ENCODE data around the gene RBM47.
"Not testable (repeated sequence)": the region's sequence is repeated elsewhere in the genome, so short reads cannot be mapped to it uniquely, and the experiment has no call there.

Gene RBM47

DNA sequence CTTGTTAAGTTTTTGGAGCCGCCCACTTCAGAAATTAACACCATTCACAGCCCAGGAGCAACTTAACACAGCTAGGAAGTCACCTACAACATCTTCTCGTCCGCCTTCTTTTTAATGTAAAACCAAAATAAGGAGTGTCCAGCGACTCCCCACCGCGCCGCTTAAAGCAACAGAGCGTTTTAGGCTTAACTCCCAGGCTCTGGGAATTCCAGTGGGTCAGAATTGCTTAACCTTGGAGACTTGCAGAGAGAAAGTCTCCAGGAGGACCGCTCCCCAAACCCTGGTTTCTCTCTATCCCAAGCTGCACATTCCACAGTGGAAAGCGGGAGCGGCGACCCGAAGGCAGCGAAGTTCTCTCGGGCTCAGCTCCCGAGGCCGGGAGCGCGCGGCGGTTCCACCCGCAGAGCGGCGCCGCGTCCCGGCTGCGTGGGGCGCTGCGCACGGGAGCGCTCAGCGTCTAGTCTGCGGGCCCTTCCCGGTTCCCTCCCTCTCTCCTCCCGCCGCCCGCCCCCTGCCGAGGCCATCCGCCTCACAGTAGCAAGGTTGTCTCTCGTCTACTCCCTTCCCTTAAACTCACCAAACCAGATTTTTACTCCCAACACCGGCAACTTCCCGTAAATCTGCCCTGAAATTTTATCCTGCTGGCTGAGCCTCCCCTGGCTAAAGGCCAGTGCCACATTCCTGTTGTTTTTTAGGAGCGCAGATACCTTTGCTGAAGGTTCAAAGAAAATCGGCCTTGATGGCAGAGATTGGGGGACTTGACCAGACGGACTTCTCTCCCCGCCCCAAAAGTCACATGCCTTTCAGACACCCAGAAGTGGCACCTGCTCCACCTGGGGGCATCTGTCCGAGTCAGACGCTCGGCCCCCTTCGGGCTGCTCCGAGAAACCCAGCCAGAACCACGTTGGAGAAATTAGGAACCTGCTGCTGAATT lies at the start of gene RBM47:
TSS of gene RBM47 (minus strand) at position 464 of the 934 bp plus-strand sequence. CDS start 190,971 bp downstream, outside the sequence.
- peak; percentile 27 for DNase-seq

DNA sequence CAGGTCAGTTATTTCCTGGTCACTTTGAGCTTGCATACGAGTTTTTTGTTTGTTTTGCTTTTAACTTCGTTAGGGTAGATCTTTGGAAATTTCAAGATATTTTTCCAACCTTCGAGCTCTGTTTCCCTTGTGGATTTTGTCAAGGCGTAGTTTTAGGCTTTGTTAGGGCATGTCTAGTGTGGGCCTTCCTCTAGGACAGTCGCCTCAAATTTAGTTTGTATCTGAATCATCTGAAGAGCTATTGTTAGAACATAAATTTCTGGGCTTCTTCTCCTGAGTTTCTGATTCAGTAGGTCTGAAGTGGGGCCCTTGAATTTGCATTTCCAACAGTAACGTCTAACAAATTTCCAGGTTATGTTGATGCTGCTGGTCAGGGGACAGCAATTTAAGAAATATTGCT lies 48.8 kb upstream of the RBM47 start:
- no peak for DNase-seq

DNA sequence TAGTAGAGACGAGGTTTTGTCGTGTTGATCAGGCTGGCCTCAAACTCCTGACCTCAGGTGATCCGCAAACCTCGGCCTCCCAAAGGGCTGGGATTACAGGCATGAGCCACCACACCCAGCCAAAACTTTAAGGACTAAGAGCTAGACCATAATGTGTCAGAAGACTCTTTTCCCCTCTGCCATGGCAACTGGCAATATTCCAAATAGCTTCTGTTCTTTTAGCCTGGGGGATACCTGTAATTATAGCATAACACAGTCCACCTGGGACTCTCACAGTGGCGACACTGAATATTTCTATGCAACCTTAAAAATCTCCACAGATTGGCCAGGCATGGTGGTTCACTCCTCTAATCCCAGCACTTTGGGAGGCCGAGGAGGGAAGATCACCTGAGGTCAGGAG lies 45.5 kb upstream of the RBM47 start:
- DNase-seq: no peak

DNA sequence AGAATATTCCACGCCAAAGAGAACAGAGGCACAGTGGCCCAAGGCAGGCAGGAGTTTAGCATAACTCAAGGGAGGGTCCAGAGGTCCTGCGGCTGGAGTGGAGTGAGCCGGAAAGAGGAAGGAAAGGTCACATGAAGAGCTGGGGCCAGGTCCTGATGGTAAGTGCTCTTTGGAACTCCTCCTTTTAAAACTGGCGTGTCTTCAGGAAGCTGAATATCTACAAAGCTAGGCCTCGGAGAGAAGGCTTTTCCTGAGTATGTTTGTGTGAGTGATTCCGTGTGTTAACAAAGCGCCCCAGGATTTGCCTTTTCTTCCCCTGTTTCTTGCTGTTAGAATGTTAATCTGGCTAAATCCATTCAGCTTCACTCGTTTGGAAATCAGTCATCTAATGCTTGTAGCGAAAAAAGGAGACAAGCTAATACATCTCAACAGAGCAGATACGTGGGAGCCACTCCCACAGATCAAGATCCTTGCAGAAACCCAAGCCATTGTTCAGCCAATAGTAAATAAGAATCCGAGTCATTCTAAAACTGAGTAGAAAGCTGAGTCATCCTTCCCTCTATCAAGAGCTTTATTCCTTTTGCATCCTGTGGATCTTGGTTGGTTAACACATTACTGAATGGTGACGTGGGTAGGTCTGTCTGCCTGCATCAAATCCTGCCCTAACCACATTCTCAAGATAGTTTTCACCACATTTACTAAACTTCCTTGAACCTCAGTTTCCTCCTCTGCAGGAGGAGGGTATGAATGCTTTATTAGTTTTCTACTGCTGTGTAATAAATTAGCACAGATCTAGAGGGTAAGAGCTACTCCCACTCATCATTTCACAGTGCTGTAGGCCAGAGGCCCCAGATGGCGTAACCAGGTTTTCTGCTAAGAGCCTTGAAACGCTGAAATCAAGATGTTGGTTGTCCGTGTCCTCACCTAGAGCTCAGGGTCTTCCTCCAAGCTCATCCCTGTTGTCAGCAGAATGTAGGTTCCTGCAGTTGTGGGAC lies 43.2 kb upstream of the RBM47 start:
- peak; percentile 96 for DNase-seq

DNA sequence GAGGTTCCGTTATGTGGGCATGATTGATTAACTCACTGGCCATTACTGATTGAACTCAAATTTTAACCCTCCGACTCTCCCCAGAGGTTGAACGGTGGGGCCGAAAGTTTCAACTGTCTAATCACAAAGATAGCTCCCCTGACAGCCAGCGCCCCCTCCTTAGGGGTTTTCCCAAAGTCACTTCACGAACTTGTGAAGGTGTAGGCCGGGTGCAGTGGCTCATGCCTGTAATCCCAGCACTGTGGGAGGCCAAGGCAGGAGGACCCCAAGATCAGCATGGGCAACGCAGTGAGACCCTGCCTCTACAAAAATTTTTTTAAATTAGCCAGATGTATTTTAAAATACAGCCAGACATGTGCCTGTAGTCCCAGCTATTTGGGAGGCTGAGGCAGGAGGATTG lies 39.8 kb upstream of the RBM47 start:
- DNase-seq: no peak

DNA sequence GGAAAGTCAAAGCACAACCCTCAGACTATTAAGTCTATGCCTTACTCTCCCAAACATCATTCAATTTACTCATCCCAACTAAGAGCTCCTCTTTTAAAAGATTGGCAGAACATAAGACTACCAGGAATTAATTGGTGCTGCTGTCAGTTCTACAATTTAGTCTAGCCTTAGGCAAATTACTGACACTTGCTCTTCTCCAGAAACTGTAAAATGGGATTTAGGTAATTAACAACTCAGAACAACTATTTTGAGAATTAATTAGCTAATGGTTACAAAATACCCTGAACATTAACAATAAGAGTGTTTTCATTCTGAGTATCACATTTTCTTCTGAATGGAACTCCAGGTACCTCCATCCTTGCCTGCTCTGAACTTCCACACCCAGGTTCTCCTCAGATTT lies 36.2 kb upstream of the RBM47 start:
- no peak for DNase-seq

DNA sequence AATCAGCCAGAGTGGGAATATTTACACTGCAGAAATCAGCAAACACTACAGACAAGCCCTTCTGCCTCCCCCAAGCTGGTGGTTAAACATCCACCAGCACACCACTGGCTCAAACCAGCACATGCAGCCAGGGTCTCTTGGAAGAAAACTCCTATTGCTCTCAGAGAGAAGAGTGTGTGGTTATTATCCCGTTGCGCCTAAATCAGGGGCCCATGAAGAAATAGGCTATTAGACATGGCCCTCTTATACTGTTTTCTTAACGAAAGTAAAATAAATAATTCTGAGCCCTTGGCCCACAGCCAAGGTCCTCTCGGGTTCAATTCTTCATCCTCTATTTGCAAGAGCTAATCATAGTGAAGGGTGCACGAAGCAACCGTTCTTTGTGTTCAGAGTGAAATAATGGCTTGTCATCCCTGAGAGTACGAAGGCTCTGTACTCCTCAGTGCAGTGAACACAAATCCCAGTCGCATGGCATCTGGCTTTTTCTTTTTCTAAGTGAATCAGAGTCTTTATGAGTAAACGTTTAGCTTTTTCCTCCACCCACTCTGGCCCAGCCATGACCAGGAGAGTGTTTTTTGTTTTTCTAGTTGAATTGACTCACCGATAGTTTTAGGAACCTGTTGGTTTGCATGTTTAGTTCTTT lies 33.4 kb upstream of the RBM47 start:
- DNase-seq: peak; percentile 69

DNA sequence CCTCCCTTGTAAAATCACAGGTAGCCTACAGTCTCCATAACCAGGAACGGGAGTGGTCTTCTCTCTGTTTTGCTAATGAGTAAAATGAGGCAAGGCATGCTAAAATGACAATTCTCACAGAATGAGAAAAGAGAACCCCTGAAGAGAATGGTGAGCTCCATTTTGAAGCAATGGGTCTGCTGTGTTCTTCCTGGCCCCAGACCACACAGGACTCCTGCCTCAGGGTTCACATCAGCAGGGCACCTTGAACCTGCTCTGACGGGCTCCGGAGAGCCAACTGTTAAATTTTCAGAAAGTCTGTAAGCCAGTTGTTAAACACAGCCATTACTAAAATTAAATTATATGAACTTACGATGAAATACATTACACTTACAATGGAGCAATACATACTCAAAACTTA lies 32.1 kb upstream of the RBM47 start:
- no peak for DNase-seq

DNA sequence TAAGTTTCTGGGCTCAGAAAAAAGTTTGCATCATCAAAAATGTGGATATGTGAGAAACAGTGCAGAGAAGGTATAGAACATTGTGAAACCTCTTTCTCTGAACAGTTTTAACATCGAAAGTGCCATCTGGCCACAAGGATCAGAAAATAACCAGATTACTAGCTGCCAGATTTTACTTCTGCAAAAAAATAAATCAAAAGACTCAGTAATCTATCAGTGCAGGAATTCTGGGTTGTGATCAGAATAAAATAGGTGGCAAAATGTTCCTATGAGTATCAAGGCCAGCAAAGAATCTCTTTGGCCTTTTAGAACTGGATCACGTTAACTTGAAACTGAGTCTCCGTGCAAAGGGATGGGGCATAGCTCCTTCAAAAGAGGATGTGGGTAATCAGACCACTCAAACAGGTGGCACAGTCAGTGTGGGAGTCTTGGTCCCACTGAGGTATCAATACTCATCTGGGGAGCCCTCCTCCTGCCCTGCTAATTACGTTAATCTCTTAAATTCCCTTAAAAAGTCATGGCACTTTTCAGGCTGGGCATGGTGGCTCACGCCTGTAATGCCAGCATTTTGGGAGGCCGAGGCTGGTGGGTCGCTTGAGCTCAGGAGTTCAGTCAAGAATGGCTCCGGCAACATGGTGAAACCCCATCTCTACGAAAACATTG lies 26.7 kb upstream of the RBM47 start:
- DNase-seq: peak; percentile 73

DNA sequence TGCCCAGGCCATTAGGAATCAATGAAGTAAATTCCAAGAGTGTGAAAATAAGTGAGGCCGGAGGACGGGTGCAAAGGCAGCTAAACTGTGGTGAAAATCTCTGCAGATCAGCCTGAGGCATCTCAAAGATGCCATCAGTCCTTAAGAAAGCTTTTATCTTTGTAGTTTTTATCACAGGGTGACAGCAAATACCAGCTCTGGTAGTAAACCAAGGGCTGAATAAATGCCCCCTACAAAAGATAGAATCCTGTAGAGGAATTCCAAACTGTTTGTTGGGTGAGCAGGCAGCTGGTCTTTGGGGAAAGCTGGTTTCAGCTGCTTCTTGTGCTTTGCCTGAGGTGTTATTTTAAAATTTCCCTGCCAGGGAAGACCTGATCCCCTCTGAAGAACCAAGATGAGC lies 21.6 kb upstream of the RBM47 start:
- DNase-seq: no peak

DNA sequence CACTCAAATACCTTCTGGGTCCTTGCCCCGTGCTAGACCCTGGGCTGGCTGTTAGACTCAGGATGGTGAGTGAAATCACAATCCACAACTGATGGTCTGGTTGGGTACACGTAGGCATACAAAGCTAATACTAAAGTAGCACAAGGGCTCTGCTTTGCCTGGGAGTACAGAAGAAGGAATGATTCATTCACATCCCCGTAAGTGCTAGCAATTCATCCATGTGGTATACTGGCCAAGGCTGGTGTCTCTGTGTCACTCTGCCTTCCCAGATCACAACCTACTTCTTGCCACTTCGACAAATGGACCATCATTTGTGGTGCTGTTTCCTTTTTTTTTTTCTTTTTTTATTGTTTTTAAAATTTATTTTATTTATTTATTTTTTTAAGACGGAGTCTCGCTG lies 19.7 kb upstream of the RBM47 start:
- DNase-seq: no peak

DNA sequence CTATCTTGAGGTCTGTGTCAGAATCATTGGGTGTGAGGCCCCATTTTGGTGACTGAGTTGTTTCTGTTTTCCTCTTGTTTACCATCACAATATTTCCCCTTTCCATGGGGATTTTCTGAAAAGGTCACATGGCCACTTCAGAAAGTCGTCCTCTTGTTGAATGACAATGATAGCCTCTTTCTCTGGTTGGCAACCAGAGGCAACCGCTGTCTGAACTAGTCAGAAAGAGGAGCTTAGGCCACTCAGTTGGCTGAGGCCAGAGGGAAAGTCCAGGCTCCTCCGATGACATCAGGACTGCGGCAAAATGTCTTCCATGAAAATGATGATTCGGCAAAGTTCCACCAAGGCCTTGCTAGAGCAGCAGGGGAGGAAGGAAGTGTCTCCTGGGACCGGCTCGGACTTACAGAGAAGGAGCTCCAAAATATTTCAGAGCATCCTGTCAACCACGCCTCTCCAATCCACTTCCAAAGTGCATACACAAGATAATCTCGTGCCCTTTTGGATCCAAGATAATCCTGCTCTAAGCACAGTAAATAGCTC lies 19.1 kb upstream of the RBM47 start:
- DNase-seq: no peak

DNA sequence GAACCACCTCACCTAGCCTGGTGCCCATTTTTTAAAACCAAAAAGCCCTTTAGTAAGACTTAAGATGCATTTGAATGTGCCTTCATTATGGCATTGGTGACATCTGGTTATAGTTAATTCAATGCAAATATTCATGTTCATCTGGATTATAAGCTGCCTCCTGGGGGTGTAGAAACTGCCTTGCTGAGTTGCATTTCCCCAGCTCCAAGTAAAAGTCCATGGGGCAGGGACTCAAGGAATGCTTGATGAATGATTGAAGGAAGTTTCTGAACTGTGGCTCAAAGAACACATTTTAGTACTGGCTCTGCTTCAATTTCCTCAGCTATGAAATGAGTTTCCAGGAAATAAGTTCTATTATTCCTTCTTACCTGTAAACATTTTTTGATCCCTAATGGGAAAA lies 18.5 kb upstream of the RBM47 start:
- DNase-seq: no peak

DNA sequence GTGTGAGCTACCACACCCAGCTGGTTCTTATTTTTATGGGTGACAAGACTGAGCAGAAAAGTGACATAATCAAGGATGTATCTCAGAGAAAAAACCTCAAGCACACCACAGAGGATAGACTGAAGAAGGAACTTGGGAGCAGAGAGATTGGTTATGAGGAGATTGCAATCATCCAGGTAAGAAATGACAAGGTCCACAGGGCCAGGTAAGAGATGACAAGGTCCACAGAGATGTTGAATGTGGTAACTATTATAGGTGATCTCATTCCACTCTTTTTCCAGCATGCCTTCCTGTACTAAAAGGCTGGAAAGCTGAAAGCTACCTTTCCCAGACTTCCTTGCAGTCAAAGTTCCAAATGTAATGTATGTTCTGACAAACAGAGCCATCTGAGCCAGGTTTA lies 15.9 kb upstream of the RBM47 start:
- no peak for DNase-seq

DNA sequence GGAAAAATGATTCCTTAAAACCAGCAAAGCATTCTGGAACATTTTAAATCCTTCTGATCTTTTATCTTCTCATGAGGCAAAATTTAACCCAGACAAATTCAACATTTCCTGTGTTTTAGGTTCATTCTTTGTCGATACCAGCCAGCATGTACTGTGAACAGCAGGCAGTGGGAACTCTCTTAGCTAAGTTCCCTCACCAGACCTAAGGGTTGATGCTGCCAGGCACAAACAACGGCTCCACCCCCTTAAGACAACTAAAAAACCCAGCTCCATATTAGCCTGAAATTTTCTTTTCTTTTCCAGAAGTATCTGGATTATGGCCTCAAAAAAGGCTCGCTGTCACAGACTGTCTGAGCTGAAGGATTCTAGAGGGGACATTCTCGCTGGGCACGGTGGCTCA lies 2.4 kb upstream of the RBM47 start:
- no peak for DNase-seq

DNA sequence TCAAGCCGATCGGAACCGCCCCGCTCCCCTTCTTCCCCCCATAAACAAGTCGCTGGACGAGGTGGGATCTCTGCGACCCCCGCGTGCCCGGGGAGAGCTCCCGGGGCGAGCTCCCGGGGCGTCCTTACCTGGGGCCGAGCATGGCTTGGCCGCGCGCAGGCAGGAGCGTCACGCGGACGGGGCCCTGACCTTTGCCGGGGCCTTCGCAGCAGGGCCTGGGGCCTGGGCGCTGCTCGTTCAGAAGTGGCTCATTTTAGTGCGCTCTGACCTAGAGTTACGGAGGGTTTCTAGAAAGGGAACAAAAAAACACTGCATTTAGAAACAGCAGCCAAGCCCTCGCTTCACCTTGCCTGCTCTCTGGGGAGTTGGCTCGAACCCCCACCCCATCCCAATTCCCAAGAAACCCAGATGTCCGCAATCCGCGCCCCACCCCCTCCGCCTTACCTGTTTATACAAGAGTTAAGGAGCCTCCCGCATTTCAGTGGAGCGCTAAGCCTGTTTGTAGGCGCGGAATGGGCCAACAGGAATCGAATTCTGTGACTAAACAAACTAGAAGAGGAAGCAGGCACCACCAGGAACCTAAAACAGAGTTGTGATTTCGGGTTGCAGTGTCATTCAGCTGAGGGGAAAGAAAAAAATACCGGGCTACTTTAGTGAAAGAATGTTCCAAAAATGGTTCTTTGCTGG lies 814 bp upstream of the RBM47 start:
- DNase-seq: no peak

DNA sequence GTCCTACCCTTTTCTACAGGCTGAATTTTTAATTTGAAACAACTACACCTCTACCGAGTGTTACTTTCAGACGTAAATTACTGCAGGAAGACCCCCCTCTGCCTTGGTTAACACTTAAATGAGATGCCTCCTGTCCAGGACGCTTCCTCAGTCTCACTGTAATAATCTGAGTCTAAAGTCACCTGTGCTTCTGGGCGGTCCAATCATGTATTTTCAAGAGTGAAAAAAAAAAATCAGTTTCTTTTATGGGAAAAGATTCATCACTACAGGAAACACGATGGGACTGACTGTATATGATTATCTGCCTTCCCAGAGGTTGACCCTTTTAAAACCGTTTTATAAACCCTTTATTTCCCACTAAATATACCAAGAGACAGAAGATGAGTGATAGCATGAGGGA lies 776 bp downstream of the RBM47 start:
- no peak for DNase-seq

DNA sequence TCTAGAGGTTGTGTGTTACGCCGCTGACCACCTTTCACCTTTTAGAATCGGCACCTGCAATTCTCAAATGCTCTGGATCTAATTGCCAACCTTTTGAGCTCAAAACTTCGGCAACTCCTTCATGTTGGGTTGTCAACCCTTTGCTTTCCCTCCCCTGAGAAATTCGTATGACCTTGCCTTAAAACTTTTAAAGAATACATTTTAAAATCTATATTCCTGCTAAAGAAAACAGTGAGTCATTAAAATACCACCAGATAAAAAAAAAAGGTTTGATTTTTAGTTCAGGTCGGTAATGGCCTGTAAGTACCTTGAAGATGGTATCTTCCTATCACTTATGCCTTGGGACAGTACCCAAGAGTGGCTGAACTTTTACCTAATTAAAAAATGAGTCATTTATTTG lies 1.3 kb downstream of the RBM47 start:
- DNase-seq: not testable (repeated sequence)

DNA sequence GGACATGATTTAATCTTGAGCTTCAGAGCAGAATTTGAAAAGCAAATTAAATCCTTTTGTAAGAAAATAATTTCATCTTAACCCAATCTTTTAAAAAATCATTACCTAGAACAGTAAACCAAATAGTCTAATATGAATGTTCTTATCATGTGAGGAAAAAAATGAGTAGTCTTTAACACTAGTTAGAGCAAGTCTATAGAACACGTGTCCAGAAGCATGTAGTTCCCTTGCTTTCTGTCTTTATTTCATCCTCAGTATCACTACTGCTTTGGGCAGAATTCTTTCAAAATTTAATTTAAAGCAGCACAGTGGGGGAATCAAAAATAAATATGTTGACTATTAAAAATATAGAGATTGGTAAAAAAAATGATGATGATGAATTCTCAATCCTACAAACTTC lies 2.1 kb downstream of the RBM47 start:
- DNase-seq: no peak

DNA sequence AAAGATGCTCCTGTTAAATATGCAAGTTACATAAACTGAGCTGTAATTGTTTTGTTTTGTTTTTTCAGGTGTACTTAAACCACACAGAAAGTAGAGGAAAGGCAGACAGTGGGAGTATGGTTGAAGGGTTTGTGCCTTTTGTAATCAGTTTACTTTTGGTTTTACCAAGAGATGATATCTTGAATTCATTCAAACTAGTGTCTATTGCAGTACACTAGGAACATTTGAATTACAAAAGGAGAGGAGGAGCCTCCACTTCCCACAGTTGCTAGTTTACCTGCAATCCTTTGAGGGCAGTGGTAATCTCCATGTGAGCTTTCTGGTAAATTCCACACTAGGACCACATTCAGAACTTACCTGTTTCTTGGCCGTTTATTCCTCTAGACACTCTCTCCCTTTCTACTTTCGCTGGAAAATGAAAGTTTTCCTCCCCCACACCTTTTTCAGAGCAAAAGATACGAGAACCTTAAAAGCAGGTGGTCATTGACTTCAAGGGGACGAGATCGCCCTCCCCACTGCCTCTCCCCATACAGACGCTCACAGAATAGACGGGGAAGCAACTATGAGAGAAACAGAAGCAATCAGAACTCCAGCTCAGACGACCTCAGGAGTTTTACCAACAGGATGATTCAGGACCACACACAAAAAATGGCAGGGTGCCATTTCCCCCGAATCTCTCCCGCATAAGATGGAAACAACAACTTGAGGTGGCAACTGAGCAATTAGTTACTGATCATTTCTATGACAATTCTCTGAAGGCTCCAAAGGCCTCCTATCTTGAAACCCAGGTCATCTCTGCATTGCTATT lies 3.3 kb downstream of the RBM47 start:
- no peak for DNase-seq

DNA sequence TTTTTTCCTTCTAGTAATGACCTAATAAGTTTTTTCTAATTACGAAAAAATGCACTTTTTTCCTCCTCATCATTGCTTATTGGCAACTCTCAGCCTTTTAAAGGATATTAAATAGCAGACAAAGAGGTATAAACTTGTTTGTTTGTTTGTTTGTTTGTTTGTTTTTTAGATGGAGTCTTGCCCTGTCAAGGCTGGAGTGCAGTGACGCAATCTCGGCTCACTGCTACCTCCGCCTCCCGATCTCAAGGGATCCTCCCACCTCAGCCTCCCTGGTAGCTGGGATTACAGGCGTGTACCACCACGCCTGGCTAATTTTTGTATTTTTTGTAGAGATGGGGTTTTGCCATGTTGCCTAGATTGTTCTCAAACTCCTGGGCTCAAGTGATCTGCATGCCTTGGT lies 6.0 kb downstream of the RBM47 start:
- no peak for DNase-seq
